ENCODE measurements around the gene LINC01488.

LINC01488 gene

GRCh38 chr11:69513196-69513595 is 31.7 kb downstream of the LINC01488 start:
- DNase-seq: no peak

- no peak for DNase-seq
These were observed 32.3 kb downstream of the LINC01488 start for GRCh38 chr11:69513663-69514224.

- no peak for DNase-seq
These were observed 33.3 kb downstream of the LINC01488 start for GRCh38 chr11:69514771-69515170.

GRCh38 chr11:69515271-69516245 is 34.1 kb downstream of the LINC01488 start:
- DNase-seq: no peak

- DNase-seq: no peak
These were observed 35.1 kb downstream of the LINC01488 start for GRCh38 chr11:69516526-69516925.

GRCh38 chr11:69518081-69518950 is 36.9 kb downstream of the LINC01488 start:
- no peak for DNase-seq

- no peak for DNase-seq
These were observed 38.9 kb downstream of the LINC01488 start for GRCh38 chr11:69520186-69520916.

GRCh38 chr11:69521457-69521856 is 40.0 kb downstream of the LINC01488 start:
- no peak for DNase-seq

- DNase-seq: no peak
These were observed 42.0 kb downstream of the LINC01488 start for GRCh38 chr11:69523453-69523852.

- DNase-seq: no peak
These were observed 42.9 kb downstream of the LINC01488 start for GRCh38 chr11:69524291-69524882.

GRCh38 chr11:69524991-69525411 is 43.5 kb downstream of the LINC01488 start:
- no peak for DNase-seq

- DNase-seq: no peak
These were observed 44.3 kb downstream of the LINC01488 start for GRCh38 chr11:69525516-69526452.

- DNase-seq: no peak
These were observed 45.0 kb downstream of the LINC01488 start for GRCh38 chr11:69526453-69526810.

GRCh38 chr11:69529001-69529400 is 47.5 kb downstream of the LINC01488 start:
- no peak for DNase-seq

GRCh38 chr11:69530278-69531070 is 49.0 kb downstream of the LINC01488 start:
- DNase-seq: no peak

- DNase-seq: no peak
These were observed 49.7 kb downstream of the LINC01488 start for GRCh38 chr11:69531071-69531716.

GRCh38 chr11:69531717-69532088 is 50.2 kb downstream of the LINC01488 start:
- DNase-seq: no peak

- no peak for DNase-seq
These were observed 52.1 kb downstream of the LINC01488 start for GRCh38 chr11:69533296-69534165.

GRCh38 chr11:69534166-69534530 is 52.7 kb downstream of the LINC01488 start:
- no peak for DNase-seq
